Measurements from ENCODE around the gene TEX11. TPM values are rescaled to one million over a fixed set of nuclear protein-coding genes. Genes with fewer than 3 reads are reported as not detected.
A peak's percentile ranks its signal among the peaks of the same experiment; 100 is the strongest.

TEX11 gene
- total and polyA plus RNA-seq, 2 of the 13 experiments (the other 11 are each of a cell fraction or from before 2014, with no cell fraction given) = not detected

- no peak for TF ChIP-seq MXD3 (CRISPR knock-in tag; IDR thresholded peaks at IDR 0.05)
- no peak for TF ChIP-seq KLF13 (CRISPR knock-in tag; IDR thresholded peaks at IDR 0.05)
- no peak for TF ChIP-seq TAF1 (CRISPR knock-in tag; IDR thresholded peaks at IDR 0.05)
- TF ChIP-seq ZNF205 (CRISPR knock-in tag; IDR thresholded peaks at IDR 0.05) = no peak
- TF ChIP-seq FOXA1 (IDR thresholded peaks at IDR 0.05) = no peak
- peak; percentile 85 for TF ChIP-seq FOXA1 (CRISPR knock-in tag; IDR thresholded peaks at IDR 0.05)
- peak; percentile 77 for TF ChIP-seq NR2F6 (IDR thresholded peaks at IDR 0.05)
- TF ChIP-seq NR2F6 (CRISPR knock-in tag; IDR thresholded peaks at IDR 0.05) = peak; percentile 53
- no peak for TF ChIP-seq NFATC3 (CRISPR knock-in tag; IDR thresholded peaks at IDR 0.05)
- TF ChIP-seq HIVEP1 (CRISPR knock-in tag; IDR thresholded peaks at IDR 0.05) = no peak
- no peak for TF ChIP-seq ZNF83 (CRISPR knock-in tag; IDR thresholded peaks at IDR 0.05; ENCODE audit: borderline replicate concordance)
- TF ChIP-seq ZBTB43 (CRISPR knock-in tag; conservative IDR thresholded peaks at IDR 0.05) = no peak
- no peak for TF ChIP-seq ZMYM2 (CRISPR knock-in tag; IDR thresholded peaks at IDR 0.05)
- TF ChIP-seq ZBTB4 (CRISPR knock-in tag; IDR thresholded peaks at IDR 0.05; ENCODE audit: borderline replicate concordance) = no peak
- TF ChIP-seq EP300 (IDR thresholded peaks at IDR 0.05; ENCODE audit: low read depth in 2 of 2, low read length in 2 of 2) = peak in 1 of 2 experiments; percentile 80; a peak in 1 of 4 replicates
- TF ChIP-seq EP300 (CRISPR knock-in tag; IDR thresholded peaks at IDR 0.05; ENCODE audit: borderline replicate concordance) = no peak; the same call in 1 of the 2 replicates
- TF ChIP-seq ZNF207 (IDR thresholded peaks at IDR 0.05; ENCODE audit: borderline replicate concordance) = no peak
- TF ChIP-seq ZNF775 (CRISPR knock-in tag; IDR thresholded peaks at IDR 0.05; ENCODE audit: borderline replicate concordance) = no peak
- TF ChIP-seq ZNF740 (CRISPR knock-in tag; IDR thresholded peaks at IDR 0.05) = no peak
- no peak for TF ChIP-seq SSRP1 (CRISPR knock-in tag; IDR thresholded peaks at IDR 0.05)
- TF ChIP-seq CENPX (CRISPR knock-in tag; IDR thresholded peaks at IDR 0.05) = no peak
- TF ChIP-seq ZFYVE20 (CRISPR knock-in tag; IDR thresholded peaks at IDR 0.05; ENCODE audit: borderline replicate concordance, low read depth) = no peak
- no peak for TF ChIP-seq HNF1A (IDR thresholded peaks at IDR 0.05; ENCODE audit: low read depth)
- peak; percentile 56; the same call in 1 of the 2 replicates for TF ChIP-seq HNF1A (CRISPR knock-in tag; IDR thresholded peaks at IDR 0.05; ENCODE audit: borderline replicate concordance)
These were observed 382.8 kb downstream of the TEX11 start (continued) for GRCh38 chrX:70525733-70526132.
